ENCODE data around the gene FAM13C. TPM values are rescaled to one million over a fixed set of nuclear protein-coding genes. Genes with fewer than 3 reads are reported as not detected.
"Not testable (repeated sequence)": the region's sequence is repeated elsewhere in the genome, so short reads cannot be mapped to it uniquely, and the experiment has no call there.

Gene FAM13C
- total RNA-seq, 1 donor from 2014 or later = 0.07 TPM

- no peak for DNase-seq (ENCODE audit: low read depth, low spot score)
Measured at GRCh38 chr10:59236064-59236697, 126.2 kb downstream of the FAM13C start.

GRCh38 chr10:59234816-59235429 is 127.4 kb downstream of the FAM13C start:
- DNase-seq (ENCODE audit: low read depth, low spot score) = no peak

DNA sequence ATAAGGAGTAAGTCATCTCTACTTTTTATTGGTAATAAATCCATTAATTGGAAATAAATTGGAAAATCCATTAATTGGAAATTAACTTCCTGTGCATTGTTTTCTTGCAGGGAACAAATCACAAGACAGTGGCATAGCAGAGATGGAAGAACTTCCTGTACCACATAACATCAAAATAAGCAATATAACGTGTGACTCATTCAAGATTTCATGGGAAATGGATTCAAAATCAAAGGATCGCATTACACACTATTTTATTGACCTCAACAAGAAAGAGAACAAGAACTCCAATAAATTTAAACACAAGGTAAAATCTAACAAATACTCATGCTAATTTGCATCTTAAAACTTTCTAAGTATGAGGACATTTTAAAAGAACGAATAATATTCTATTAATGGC is 128.2 kb downstream of the FAM13C start:
- DNase-seq (ENCODE audit: low read depth, low spot score) = no peak

DNA sequence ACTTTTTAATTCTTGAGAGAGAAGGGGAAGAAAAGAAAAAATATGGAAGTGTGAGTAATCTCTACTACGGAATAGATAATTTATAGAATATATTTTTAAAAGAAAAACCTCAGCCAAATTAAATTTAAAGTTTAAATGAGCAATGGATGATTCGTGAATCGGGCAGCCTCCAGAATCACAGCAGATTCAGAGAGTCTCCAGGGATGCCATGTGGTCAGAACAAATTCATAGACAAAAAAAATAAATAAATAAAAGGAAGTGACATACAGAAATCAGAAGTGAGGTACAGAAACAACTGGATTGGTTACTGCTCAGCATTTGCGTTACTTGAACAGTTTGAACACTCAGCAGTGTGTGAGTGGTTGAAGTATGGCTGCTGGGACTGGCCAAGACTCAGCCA is 132.9 kb downstream of the FAM13C start:
- no peak for DNase-seq (ENCODE audit: low read depth, low spot score)

DNA sequence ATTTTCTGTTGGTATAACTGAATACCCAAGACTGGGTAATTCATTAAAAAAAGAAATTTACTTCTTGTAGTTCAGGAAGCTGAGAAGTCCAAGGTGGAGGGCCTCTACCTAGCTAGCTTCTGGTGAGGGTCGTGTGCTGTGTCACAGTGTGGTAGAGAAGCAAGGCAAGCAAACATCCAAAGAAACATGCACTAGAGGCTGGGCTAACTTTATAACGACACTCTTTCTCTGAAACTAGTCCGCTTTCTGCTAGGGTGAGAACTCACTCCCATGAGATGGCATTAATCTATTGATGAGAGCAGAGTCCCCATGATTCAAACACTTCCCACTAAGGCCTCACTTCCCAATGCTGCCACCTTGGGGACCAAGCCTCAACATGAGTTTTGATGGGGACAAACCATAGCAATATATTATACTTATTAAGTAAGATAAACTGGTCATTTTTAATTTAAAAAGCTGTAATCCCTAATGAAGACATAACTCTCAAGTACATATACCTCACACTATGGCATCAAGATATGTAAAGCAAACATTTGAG is 135.1 kb downstream of the FAM13C start:
- DNase-seq (ENCODE audit: low read depth, low spot score) = no peak

- no peak for DNase-seq (ENCODE audit: low read depth, low spot score)
Measured at GRCh38 chr10:59225211-59225610, 137.1 kb downstream of the FAM13C start.

DNA sequence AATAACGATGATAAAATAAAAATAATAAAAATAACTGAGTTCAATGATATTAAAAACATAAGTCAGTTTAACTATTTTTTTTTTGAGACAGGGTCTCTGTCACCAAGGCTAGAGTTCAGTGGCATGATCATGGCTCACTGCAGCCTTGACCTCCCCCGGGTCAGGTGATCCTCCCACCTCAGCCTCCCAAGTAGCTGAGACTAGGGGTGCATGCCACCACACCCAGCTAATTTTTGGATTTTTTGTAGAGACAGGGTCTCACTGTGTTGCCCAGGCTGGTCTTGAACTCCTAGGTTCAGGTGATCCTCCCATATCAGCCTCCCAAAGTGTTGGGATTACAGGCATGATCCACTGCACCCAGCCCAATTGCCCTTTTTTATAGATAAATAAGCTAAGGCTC is 138.8 kb downstream of the FAM13C start:
- not testable (repeated sequence) for DNase-seq (ENCODE audit: low read depth, low spot score)

- no peak for DNase-seq (ENCODE audit: low read depth, low spot score)
Measured at GRCh38 chr10:59222788-59223187, 139.6 kb downstream of the FAM13C start.

GRCh38 chr10:59216178-59216869 is 146.0 kb downstream of the FAM13C start:
- no peak for DNase-seq (ENCODE audit: low read depth, low spot score)

DNA sequence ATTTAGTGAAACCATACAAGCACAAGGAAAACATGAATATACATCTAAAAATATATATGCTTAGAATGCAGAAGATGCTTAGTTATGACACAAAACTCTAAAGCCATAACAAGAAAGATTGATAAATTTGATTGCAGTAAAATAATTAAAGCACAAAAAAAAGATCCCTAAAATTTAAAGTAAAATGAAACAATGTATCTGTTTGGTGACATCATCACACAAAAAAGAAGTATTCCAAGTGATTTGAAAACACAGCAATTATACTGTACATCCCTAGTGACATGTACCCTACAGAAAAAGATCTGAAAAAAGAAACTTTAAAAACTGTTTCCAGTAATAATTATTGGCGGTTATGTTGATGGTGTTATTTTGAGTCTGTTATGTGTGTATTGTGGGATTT is 148.2 kb downstream of the FAM13C start:
- no peak for DNase-seq (ENCODE audit: low read depth, low spot score)

DNA sequence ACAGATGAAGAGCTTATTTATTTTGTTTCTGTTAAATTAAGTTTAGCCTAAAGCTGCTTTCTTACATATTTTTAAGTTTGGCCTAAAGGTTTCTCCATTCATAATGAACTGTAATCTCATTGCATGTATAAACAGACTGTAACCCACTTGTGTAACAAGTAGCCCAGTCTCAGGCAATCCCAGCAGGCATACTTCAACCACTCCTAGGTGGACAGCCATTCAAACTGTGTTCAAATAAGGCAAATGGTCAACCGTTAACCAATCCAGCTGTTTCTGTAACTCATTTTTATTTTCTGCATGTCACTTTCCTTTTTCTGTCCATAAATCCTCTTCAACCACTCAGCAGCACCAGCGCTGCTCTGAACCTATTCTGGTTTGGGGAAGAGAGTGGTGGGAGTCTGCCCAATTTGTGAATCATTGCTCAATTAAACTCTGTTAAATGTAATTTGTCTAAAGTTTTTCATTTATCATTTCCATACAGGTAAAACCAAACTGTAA is 150.0 kb downstream of the FAM13C start:
- DNase-seq (ENCODE audit: low read depth, low spot score) = no peak

GRCh38 chr10:59206204-59206720 is 156.1 kb downstream of the FAM13C start:
- no peak for DNase-seq (ENCODE audit: low read depth, low spot score)

Other genes with a start within 250 kb of the FAM13C start
- not detected in 2 replicates for gene PHYHIPL, start 185.9 kb downstream of the FAM13C start, total RNA-seq